ENCODE data around the gene AK1. TPM values are rescaled to one million over a fixed set of nuclear protein-coding genes. Genes with fewer than 3 reads are reported as not detected.

AK1 gene
- total RNA-seq, 1 experiment from 2014 or later, result 31.6 TPM

GRCh38 chr9:127841087-127841835, 36.2 kb downstream of the AK1 start:
- no peak overlapping the region for H2AK5ac ChIP-seq (ENCODE audit: insufficient read length, low read length)
- no peak overlapping the region for H2BK12ac ChIP-seq (ENCODE audit: insufficient read length, low read depth, low read length)
- no peak overlapping the region for H2AFZ ChIP-seq (ENCODE audit: low read length)
- H3K9ac ChIP-seq (ENCODE audit: extremely low read depth, insufficient read length, low read length), result no peak overlapping the region
- H3K27ac ChIP-seq (ENCODE audit: insufficient read length, low read depth, low read length), result no peak overlapping the region
- Mint-ChIP-seq H3K27me3 (ENCODE audit: low read depth) (no peaks in the 10 kb centered on the region), H3K4me3 (no peak overlapping the region), H3K27ac (peak overlapping the region in 1 of 3 experiments; percentile 36; a peak in 2 of 7 replicates), H3K4me1 (peaks cover 4 to 6% of the 10 kb centered on the region in 2 experiments; a peak in 3 of 4 replicates), H3K9me3 (no peaks in the 10 kb centered on the region), H3K36me3 (ENCODE audit: insufficient read depth in 1 of 3, low read depth in 3 of 3) (no peaks in the 10 kb centered on the region)
- H2BK20ac ChIP-seq (ENCODE audit: low read depth, low read length, poor library complexity, severe bottlenecking), result no peak overlapping the region
- H3K23me2 ChIP-seq (ENCODE audit: insufficient read length, low read depth, low read length, poor library complexity, severe bottlenecking), result no peaks in the 10 kb centered on the region
- no peaks in the 10 kb centered on the region for H3K27me3 ChIP-seq (ENCODE audit: insufficient read depth, low read length)
- no peak overlapping the region for H4K5ac ChIP-seq (ENCODE audit: insufficient read length, low read depth, low read length)
- no peak for TF ChIP-seq CTCF (conservative IDR thresholded peaks at IDR 0.05)
- H3K79me1 ChIP-seq (ENCODE audit: insufficient read depth, low read depth, low read length, poor library complexity, severe bottlenecking), result no peaks in the 10 kb centered on the region
- no peak overlapping the region for H4K8ac ChIP-seq (replicated peaks; ENCODE audit: insufficient read length, low read depth, low read length)
- DNase-seq, result no peak
- H3K4ac ChIP-seq (ENCODE audit: low read depth, low read length), result no peak overlapping the region
- H3K4me2 ChIP-seq (ENCODE audit: insufficient read depth, insufficient read length, low read length), result no peak overlapping the region
- no peak overlapping the region for H3K23ac ChIP-seq (ENCODE audit: insufficient read length, low read depth, low read length)
- H3K79me2 ChIP-seq (ENCODE audit: insufficient read depth, low read length), result no peaks in the 10 kb centered on the region
- H4K20me1 ChIP-seq (ENCODE audit: control insufficient read depth, insufficient read depth, insufficient read length), result no peaks in the 10 kb centered on the region
- no peak overlapping the region for H2BK120ac ChIP-seq (ENCODE audit: low read depth, low read length, poor library complexity, severe bottlenecking)
- H4K91ac ChIP-seq (ENCODE audit: insufficient read length, low read depth, low read length), result no peak overlapping the region
- no peak overlapping the region for H2BK5ac ChIP-seq (ENCODE audit: insufficient read length, low read length)
- H3K18ac ChIP-seq (ENCODE audit: insufficient read length, low read depth, low read length), result no peak overlapping the region
- WGBS (ENCODE audit: extremely low coverage, insufficient read length, low lambda C conversion rate), result no CpG with 5 or more reads among the region's 15 CpGs
- H3K9me3 ChIP-seq (ENCODE audit: control insufficient read depth, low read depth, low read length), result no peaks in the 10 kb centered on the region
- H3K14ac ChIP-seq (ENCODE audit: insufficient read depth, low read length), result no peak overlapping the region
- no peak overlapping the region for H2BK15ac ChIP-seq (ENCODE audit: low read depth, low read length)
- no peak overlapping the region for H3T11ph ChIP-seq (ENCODE audit: low read length)
- H3K56ac ChIP-seq (ENCODE audit: insufficient read length, low read depth, low read length), result no peak overlapping the region
- no peaks in the 10 kb centered on the region for H3K4me1 ChIP-seq (ENCODE audit: insufficient read depth, low read length)

Data from H9 (cell line).